PFSK-1 (cell line): Measurements from ENCODE around the gene ANKRD17.

ENCODE experiments used
- FOXP2 ChIP-seq: optimal IDR thresholded peaks from 2 replicates; pipeline ENCODE3; 2011; ENCODE audit warnings: borderline replicate concordance, control low read depth, inconsistent platforms; ENCODE audit not compliant: insufficient read depth; ENCODE audit errors: extremely low read length, extremely low read depth
- POLR2AphosphoS5 ChIP-seq: IDR thresholded peaks from 2 replicates; pipeline ENCODE4 v1.6.1; 2012; ENCODE audit warnings: low read depth, mild to moderate bottlenecking, control low read depth, low read length, moderate library complexity
- TAF1 ChIP-seq: IDR thresholded peaks from 2 replicates; pipeline ENCODE4 v1.6.1; 2012; ENCODE audit warnings: low read length, control low read depth, borderline replicate concordance; ENCODE audit not compliant: insufficient read depth

DNA sequence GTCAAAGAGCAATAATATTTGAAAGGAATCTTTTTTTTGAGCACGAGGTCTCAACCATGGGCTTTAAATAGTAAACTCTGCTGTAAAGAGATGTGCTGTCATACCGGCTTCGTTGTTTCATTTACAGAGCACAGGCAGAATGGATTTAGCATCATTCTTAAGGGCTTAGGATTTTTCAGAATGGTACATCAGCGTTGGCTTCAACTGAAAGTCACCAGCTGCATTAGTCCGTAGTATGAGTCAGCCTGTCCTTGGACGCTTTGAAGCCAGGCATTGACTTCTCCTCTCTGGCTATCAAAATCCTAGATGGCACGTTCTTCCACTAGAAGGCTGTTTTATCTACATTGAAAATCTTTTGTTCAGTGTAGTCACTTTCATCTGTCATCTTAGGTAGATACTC, 212.7 kb downstream of the ANKRD17 start:
- TF ChIP-seq TAF1 (no peak), POLR2AphosphoS5 (no peak), FOXP2 (no peak)
